HepG2 (cell line): ENCODE data around the gene CA10. TPM values are rescaled to one million over a fixed set of nuclear protein-coding genes. Genes with fewer than 3 reads are reported as not detected.

Source experiments
- ATAC-seq: fragments of 200-7000 bp; cut with Tn5 transposase; 3 replicates; pipeline ENCODE4 v1.9.1; 2020; ENCODE audit warnings: mild to moderate bottlenecking, moderate library complexity
- BruUV-seq: library from RNA; stranded (reverse); fragments of 400-500 nt; replicated peaks from 2 replicates; lab custom pipeline; 2021; lab: Mats Ljungman, UMichigan
- CTCF ChIA-PET: fragments of 300-600 bp; formaldehyde crosslinking; extraction: SDS; loops from one replicate; lab custom pipeline; 2021; ENCODE audit warnings: low total read pairs, inconsistent platforms, low intra/inter-chr PET ratio; lab: Yijun Ruan, JAX
- POLR2A ChIA-PET: fragments of 350-600 bp; sonication (Branson Sonifier 250); formaldehyde crosslinking; loops from one replicate; lab custom pipeline; 2020; ENCODE audit warnings: antibody characterized with exemption, inconsistent platforms; lab: Yijun Ruan, JAX
- DNase-seq: peaks from one replicate; pipeline ENCODE4 v3.0.0-alpha.2; 2015; ENCODE audit warnings: low spot score
- FAIRE-seq: peaks from 3 replicates; lab custom pipeline; 2011; peaks lifted over from hg19 to GRCh38; lab: Jason Lieb, UNC
- H2AFZ ChIP-seq: one replicate; pipeline ENCODE4 v1.6.1; 2011; ENCODE audit warnings: low read length, inconsistent platforms
- H3K27ac ChIP-seq: fragments of 300-600 bp; 3 replicates; pipeline ENCODE4 v1.8.0; 2011; ENCODE audit warnings: mixed run types, mild to moderate bottlenecking, mixed read lengths, low read length, inconsistent platforms; ENCODE audit not compliant: insufficient read depth; ENCODE audit errors: extremely low read length
- H3K27me3 ChIP-seq, 2 experiments: fragments of 200-600 bp in 1 of 2; 2 replicates in 1 of 2; 3 replicates in 1 of 2; pipeline versions ENCODE4 v1.6.0 to v1.8.0; 2011; ENCODE audit warnings: low read length in 2 of 2, mild to moderate bottlenecking in 2 of 2, moderate library complexity in 2 of 2, inconsistent platforms in 1 of 2; ENCODE audit not compliant: insufficient read depth in 2 of 2, control insufficient read depth in 1 of 2
- H3K36me3 ChIP-seq, 2 experiments: fragments of 200-600 bp in 1 of 2; replicated peaks in 1 of 2; 2 replicates in 1 of 2; 3 replicates in 1 of 2; pipeline versions ENCODE4 v1.5.1 to v1.8.0; 2011; ENCODE audit warnings: low read length in 2 of 2, inconsistent platforms in 1 of 2; ENCODE audit not compliant: insufficient read depth in 2 of 2, control insufficient read depth in 1 of 2
- H3K4me1 ChIP-seq: 2 replicates; pipeline ENCODE4 v1.5.1; 2012; ENCODE audit warnings: low read length, inconsistent platforms; ENCODE audit not compliant: insufficient read depth
- H3K4me2 ChIP-seq: 2 replicates; pipeline ENCODE4 v1.6.0; 2011; ENCODE audit warnings: low read depth, low read length, inconsistent platforms
- H3K4me3 ChIP-seq, 3 experiments: fragments of 200-600 bp in 1 of 3; sonication (generic), shearing (Covaris generic) in 1 of 3; replicated peaks in 1 of 3; 2 replicates each; pipeline ENCODE4 v1.5.1; 2011 to 2016; ENCODE audit warnings: low read length in 3 of 3, inconsistent platforms in 2 of 3, low read depth in 2 of 3, mild to moderate bottlenecking in 2 of 3, control low read depth in 1 of 3, mixed read lengths in 1 of 3; ENCODE audit not compliant: insufficient read depth in 1 of 3
- H3K79me2 ChIP-seq: one replicate; pipeline ENCODE4 v1.6.1; 2011; ENCODE audit warnings: low read length, inconsistent platforms; ENCODE audit not compliant: insufficient read depth
- H3K9ac ChIP-seq: 2 replicates; pipeline ENCODE4 v1.6.0; 2011; ENCODE audit warnings: mild to moderate bottlenecking, low read depth, low read length, inconsistent platforms; ENCODE audit not compliant: insufficient read depth
- H3K9me3 ChIP-seq: 2 replicates; pipeline ENCODE4 v1.5.1; 2012; ENCODE audit warnings: mild to moderate bottlenecking, low read length
- H4K20me1 ChIP-seq: 2 replicates; pipeline ENCODE4 v1.6.0; 2011; ENCODE audit warnings: inconsistent platforms, mild to moderate bottlenecking, low read length, moderate library complexity; ENCODE audit not compliant: insufficient read depth
- ATF7 ChIP-seq, 2 experiments: fragments of 450-650 bp in 1 of 2; sonication (generic) in 1 of 2; formaldehyde crosslinking in 1 of 2; IDR thresholded peaks; 2 replicates each; pipeline versions ENCODE4 v1.4.0 to v1.6.1; 2016 to 2020; ENCODE audit warnings: antibody characterized with exemption in 1 of 2, mild to moderate bottlenecking in 1 of 2, missing genetic modification reagents in 1 of 2
- BORCS8-MEF2B ChIP-seq: sonication (generic); formaldehyde crosslinking; IDR thresholded peaks from 2 replicates; pipeline ENCODE4 v1.8.0; 2022; ENCODE audit warnings: mild to moderate bottlenecking, missing genetic modification reagents
- CREB1 ChIP-seq, 2 experiments: fragments of 450-650 bp in 1 of 2; IDR thresholded peaks; 2 replicates each; pipeline ENCODE4 v1.6.1; 2016 to 2017; ENCODE audit warnings: control low read depth in 1 of 2, mild to moderate bottlenecking in 1 of 2, missing compliant biosample characterization in 1 of 2, missing genetic modification characterization in 1 of 2
- KLF15 ChIP-seq: sonication (generic); formaldehyde crosslinking; IDR thresholded peaks from 2 replicates; pipeline ENCODE4 v1.8.1; 2023; ENCODE audit warnings: borderline replicate concordance, mild to moderate bottlenecking, inconsistent platforms, missing genetic modification reagents, mixed read lengths
- NFIC ChIP-seq: IDR thresholded peaks from 2 replicates; pipeline ENCODE4 v1.6.1; 2012; ENCODE audit warnings: mild to moderate bottlenecking, low read length, inconsistent platforms
- SALL2 ChIP-seq: sonication (generic); formaldehyde crosslinking; IDR thresholded peaks from 2 replicates; pipeline ENCODE4 v1.8.1; 2023; ENCODE audit warnings: mild to moderate bottlenecking, missing genetic modification reagents, inconsistent platforms
- SP1 ChIP-seq, 2 experiments: fragments of 450-650 bp in 1 of 2; sonication (generic) in 1 of 2; formaldehyde crosslinking in 1 of 2; IDR thresholded peaks; 2 replicates each; pipeline versions ENCODE4 v1.4.0 to v1.6.1; 2016 to 2020; ENCODE audit warnings: missing genetic modification reagents in 1 of 2
- SP2 ChIP-seq: sonication (generic); formaldehyde crosslinking; IDR thresholded peaks from 2 replicates; pipeline ENCODE4 v1.5.1; 2020; ENCODE audit warnings: mild to moderate bottlenecking, missing genetic modification reagents
- SRSF1 ChIP-seq: fragments of 200-400 bp; formaldehyde crosslinking; optimal IDR thresholded peaks from 2 replicates; pipeline ENCODE3; 2017; ENCODE audit warnings: mild to moderate bottlenecking, low read depth, low read length, moderate library complexity
- ZNF225 ChIP-seq: sonication (generic); formaldehyde crosslinking; IDR thresholded peaks from 2 replicates; pipeline ENCODE4 v1.4.0; 2020; ENCODE audit warnings: mild to moderate bottlenecking, missing genetic modification reagents
- ZNF746 ChIP-seq: sonication (generic); formaldehyde crosslinking; IDR thresholded peaks from 2 replicates; pipeline ENCODE4 v1.8.0; 2022; ENCODE audit warnings: mild to moderate bottlenecking, missing genetic modification reagents
- WGBS: methylation state at CpG from one replicate; pipeline ENCODE4 v1.1.6; 2017; ENCODE audit warnings: low lambda C conversion rate; 5-methylcytosine and 5-hydroxymethylcytosine counted together
- in situ Hi-C: cut with HindIII; loops from 2 replicates; pipeline ENCODE4 v1.10.0; 2017; ENCODE audit warnings: low pct_unique_long_range_greater_than_20kb; ENCODE audit not compliant: extremely low pct_ligation_motif_present
- intact Hi-C: fragments of 100-400 bp; cut with micrococcal nuclease; formaldehyde crosslinking; loops from one replicate; pipeline ENCODE4 v1.10.0; 2022; ENCODE audit not compliant: unreplicated experiment
- polyA plus RNA-seq, 8 experiments: library from polyadenylated mRNA; depleted of rRNA in 3 of 8; stranded (reverse) in 7 of 8; unstranded in 1 of 8; fragments of >200 nt; fragmentation: Illumina TruSeq in 4 of 8; extraction: Trizol in 4 of 8; gene quantifications; 2 replicates each; pipeline versions ENCODE4 v1.2.1 to v1.2.3, GENCODE V29; 2011 to 2016; ENCODE audit warnings: low read depth in 4 of 8, missing spikeins in 1 of 8, mixed read lengths in 1 of 8; ENCODE audit not compliant: insufficient read depth in 1 of 8
- total RNA-seq, 5 experiments: library from RNA; depleted of rRNA; stranded (reverse); fragments of >200 nt; fragmentation: Illumina TruSeq; extraction: Trizol; gene quantifications; 2 replicates each; pipeline ENCODE4 v1.2.3, GENCODE V29; 2016; ENCODE audit warnings: low read depth in 1 of 5
- TF ChIP-seq, protein P1 (sequence below): sonication (generic); formaldehyde crosslinking; IDR thresholded peaks from 2 replicates; pipeline ENCODE4 v1.8.1; 2023; ENCODE audit warnings: mild to moderate bottlenecking, missing genetic modification reagents
- TF ChIP-seq, protein P2 (sequence below): sonication (generic); formaldehyde crosslinking; IDR thresholded peaks from 2 replicates; pipeline ENCODE4 v1.9.0; 2021; ENCODE audit warnings: missing genetic modification reagents, mild to moderate bottlenecking, borderline replicate concordance
- TF ChIP-seq, protein P3 (sequence below): sonication (generic); formaldehyde crosslinking; IDR thresholded peaks from 2 replicates; pipeline ENCODE4 v1.4.0; 2020; ENCODE audit warnings: missing genetic modification reagents, mild to moderate bottlenecking, borderline replicate concordance

The CA10 gene
- total and polyA plus RNA-seq, 2 of the 13 experiments (the other 11 are each of a cell fraction or from before 2014, with no cell fraction given) = not detected

DNA sequence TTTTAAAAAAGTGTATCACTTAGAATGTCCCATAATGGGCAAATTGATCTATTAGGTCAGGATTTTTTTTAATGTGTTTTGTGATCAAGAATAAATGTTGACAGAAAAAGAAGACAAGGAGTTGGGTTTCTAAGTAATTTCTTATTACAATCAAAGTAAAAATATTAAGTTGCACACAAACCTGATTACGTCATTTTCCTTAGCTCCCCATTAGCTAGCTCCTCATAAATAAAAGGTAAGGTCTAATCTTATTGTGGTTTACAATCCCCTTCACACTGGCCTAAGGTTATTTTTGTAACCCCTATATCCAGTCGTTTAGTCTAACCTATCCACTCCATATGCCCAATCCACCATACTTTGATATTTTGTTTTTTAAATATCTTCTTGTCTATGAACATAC, 7.6 kb downstream of the CA10 start:
- Histone ChIP-seq H3K9me3 (no peaks in the 10 kb centered on the region), H3K9ac (no peak overlapping the region), H3K4me2 (no peak overlapping the region), H4K20me1 (no peaks in the 10 kb centered on the region), H3K4me3 (no peak overlapping the region), H2AFZ (no peak overlapping the region), H3K79me2 (no peaks in the 10 kb centered on the region), H3K4me1 (no peaks in the 10 kb centered on the region), H3K27me3 (no peaks in the 10 kb centered on the region), H3K36me3 (no peaks in the 10 kb centered on the region), H3K27ac (no peak overlapping the region)
- ChIA-PET POLR2A (no interaction called here), CTCF (no interaction called here)
- DNase-seq = no peak
- no peak for TF ChIP-seq BORCS8-MEF2B (CRISPR knock-in tag)
- TF ChIP-seq ZNF225 = no peak
- no peak for TF ChIP-seq SRSF1
- TF ChIP-seq, protein P1, sequence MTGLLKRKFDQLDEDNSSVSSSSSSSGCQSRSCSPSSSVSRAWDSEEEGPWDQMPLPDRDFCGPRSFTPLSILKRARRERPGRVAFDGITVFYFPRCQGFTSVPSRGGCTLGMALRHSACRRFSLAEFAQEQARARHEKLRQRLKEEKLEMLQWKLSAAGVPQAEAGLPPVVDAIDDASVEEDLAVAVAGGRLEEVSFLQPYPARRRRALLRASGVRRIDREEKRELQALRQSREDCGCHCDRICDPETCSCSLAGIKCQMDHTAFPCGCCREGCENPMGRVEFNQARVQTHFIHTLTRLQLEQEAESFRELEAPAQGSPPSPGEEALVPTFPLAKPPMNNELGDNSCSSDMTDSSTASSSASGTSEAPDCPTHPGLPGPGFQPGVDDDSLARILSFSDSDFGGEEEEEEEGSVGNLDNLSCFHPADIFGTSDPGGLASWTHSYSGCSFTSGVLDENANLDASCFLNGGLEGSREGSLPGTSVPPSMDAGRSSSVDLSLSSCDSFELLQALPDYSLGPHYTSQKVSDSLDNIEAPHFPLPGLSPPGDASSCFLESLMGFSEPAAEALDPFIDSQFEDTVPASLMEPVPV = no peak
- TF ChIP-seq CREB1 (IDR thresholded peaks at IDR 0.05) = peak; percentile 65
- no peak for TF ChIP-seq CREB1 (CRISPR knock-in tag; IDR thresholded peaks at IDR 0.05)
- peak; percentile 97 for TF ChIP-seq ATF7 (IDR thresholded peaks at IDR 0.05)
- TF ChIP-seq ATF7 (CRISPR knock-in tag; IDR thresholded peaks at IDR 0.05) = no peak
- no peak for TF ChIP-seq SP1 (IDR thresholded peaks at IDR 0.05)
- no peak for TF ChIP-seq SP1 (CRISPR knock-in tag; IDR thresholded peaks at IDR 0.05)
- 2% methylated on average over 2 of the region's 2 CpGs for WGBS
- no peak for FAIRE-seq
- no peak for ATAC-seq
- intact Hi-C loops (no loop called here), in situ Hi-C loops (no loop called here)
- BruUV-seq = no TSS peak

DNA sequence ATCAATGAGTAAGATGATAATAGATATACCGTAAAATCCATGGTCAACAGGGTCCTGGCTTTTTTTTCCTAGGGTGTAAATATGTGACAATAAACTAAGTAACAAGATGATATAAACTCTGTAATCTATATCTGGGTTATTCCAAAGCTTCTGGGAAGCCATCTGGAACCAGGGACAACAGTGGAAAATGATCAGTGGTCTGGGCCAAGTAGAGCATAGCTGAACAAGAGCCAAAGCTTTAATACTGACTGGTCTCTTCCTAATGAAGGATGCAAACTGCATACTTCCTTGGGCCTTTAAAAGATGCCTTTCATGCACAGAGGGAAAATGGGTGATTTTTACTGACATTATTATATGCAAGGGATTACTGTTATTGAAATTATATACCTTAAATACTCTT, 8.9 kb downstream of the CA10 start:
- 94% methylated on average over 1 of the region's 1 CpG for WGBS
- intact Hi-C loops (no loop called here), in situ Hi-C loops (no loop called here)
- Histone ChIP-seq H4K20me1 (no peaks in the 10 kb centered on the region), H3K27ac (no peak overlapping the region), H3K9me3 (no peaks in the 10 kb centered on the region), H3K36me3 (no peaks in the 10 kb centered on the region), H2AFZ (no peak overlapping the region), H3K4me1 (no peaks in the 10 kb centered on the region), H3K4me3 (no peak overlapping the region), H3K4me2 (no peak overlapping the region), H3K9ac (no peak overlapping the region), H3K79me2 (no peaks in the 10 kb centered on the region), H3K27me3 (no peaks in the 10 kb centered on the region)
- ATAC-seq = no peak
- DNase-seq = no peak
- BruUV-seq = no TSS peak
- no peak for FAIRE-seq
- ChIA-PET CTCF (no interaction called here), POLR2A (no interaction called here)
- TF ChIP-seq NFIC (no peak), ZNF746 (no peak), SALL2 (CRISPR knock-in tag) (no peak), SP2 (CRISPR knock-in tag) (no peak), KLF15 (no peak)
- TF ChIP-seq, protein P2, sequence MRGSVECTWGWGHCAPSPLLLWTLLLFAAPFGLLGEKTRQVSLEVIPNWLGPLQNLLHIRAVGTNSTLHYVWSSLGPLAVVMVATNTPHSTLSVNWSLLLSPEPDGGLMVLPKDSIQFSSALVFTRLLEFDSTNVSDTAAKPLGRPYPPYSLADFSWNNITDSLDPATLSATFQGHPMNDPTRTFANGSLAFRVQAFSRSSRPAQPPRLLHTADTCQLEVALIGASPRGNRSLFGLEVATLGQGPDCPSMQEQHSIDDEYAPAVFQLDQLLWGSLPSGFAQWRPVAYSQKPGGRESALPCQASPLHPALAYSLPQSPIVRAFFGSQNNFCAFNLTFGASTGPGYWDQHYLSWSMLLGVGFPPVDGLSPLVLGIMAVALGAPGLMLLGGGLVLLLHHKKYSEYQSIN (CRISPR knock-in tag) = no peak
- TF ChIP-seq, protein P3, sequence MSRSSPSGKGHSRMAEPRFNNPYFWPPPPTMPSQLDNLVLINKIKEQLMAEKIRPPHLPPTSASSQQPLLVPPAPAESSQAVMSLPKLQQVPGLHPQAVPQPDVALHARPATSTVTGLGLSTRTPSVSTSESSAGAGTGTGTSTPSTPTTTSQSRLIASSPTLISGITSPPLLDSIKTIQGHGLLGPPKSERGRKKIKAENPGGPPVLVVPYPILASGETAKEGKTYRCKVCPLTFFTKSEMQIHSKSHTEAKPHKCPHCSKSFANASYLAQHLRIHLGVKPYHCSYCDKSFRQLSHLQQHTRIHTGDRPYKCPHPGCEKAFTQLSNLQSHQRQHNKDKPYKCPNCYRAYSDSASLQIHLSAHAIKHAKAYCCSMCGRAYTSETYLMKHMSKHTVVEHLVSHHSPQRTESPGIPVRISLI = no peak
